HEK293T (cell line): ENCODE measurements around the gene HSPH1.

Experiments
- CTCF ChIA-PET: fragments of 350-600 bp; formaldehyde crosslinking; extraction: SDS; loops from one replicate; lab custom pipeline; 2021; ENCODE audit warnings: antibody characterized with exemption, inconsistent platforms; lab: Yijun Ruan, JAX
- POLR2A ChIA-PET: fragments of 350-600 bp; formaldehyde crosslinking; extraction: SDS; loops from one replicate; lab custom pipeline; 2020; ENCODE audit warnings: antibody characterized with exemption, inconsistent platforms; lab: Yijun Ruan, JAX
- DNase-seq: peaks from one replicate; pipeline ENCODE4 v3.0.0; 2012; ENCODE audit warnings: mixed read lengths; ENCODE audit errors: extremely low spot score
- ARNT ChIP-seq: fragments of 450-650 bp; IDR thresholded peaks from 2 replicates; pipeline ENCODE4 v1.6.1; 2017; ENCODE audit warnings: mild to moderate bottlenecking
- BHLHE40 ChIP-seq: fragments of 450-650 bp; IDR thresholded peaks from 2 replicates; pipeline ENCODE4 v1.6.1; 2016; ENCODE audit warnings: mild to moderate bottlenecking, moderate library complexity, borderline replicate concordance
- CTBP1 ChIP-seq: fragments of 450-650 bp; IDR thresholded peaks from 2 replicates; pipeline ENCODE4 v1.6.1; 2016; ENCODE audit warnings: borderline replicate concordance
- ELF4 ChIP-seq: fragments of 450-650 bp; IDR thresholded peaks from 2 replicates; pipeline ENCODE4 v1.6.1; 2017; ENCODE audit warnings: antibody characterized with exemption
- FOXA1 ChIP-seq: fragments of 450-650 bp; IDR thresholded peaks from 2 replicates; pipeline ENCODE4 v1.6.1; 2016; ENCODE audit warnings: mild to moderate bottlenecking
- FOXK2 ChIP-seq: fragments of 450-650 bp; IDR thresholded peaks from 2 replicates; pipeline ENCODE4 v1.6.1; 2016; ENCODE audit warnings: mild to moderate bottlenecking
- FOXM1 ChIP-seq: fragments of 450-650 bp; IDR thresholded peaks from 2 replicates; pipeline ENCODE4 v1.6.1; 2017; ENCODE audit warnings: mild to moderate bottlenecking, borderline replicate concordance
- HDGF ChIP-seq: fragments of 450-650 bp; IDR thresholded peaks from 2 replicates; pipeline ENCODE4 v1.6.1; 2017; ENCODE audit warnings: antibody characterized with exemption, borderline replicate concordance
- L3MBTL2 ChIP-seq: fragments of 450-650 bp; conservative IDR thresholded peaks from 2 replicates; pipeline ENCODE4 v1.6.1; 2016; ENCODE audit warnings: mild to moderate bottlenecking
- LEF1 ChIP-seq: fragments of 450-650 bp; IDR thresholded peaks from 2 replicates; pipeline ENCODE4 v1.6.1; 2017; ENCODE audit warnings: mild to moderate bottlenecking, borderline replicate concordance
- NFRKB ChIP-seq: fragments of 450-650 bp; IDR thresholded peaks from 2 replicates; pipeline ENCODE4 v1.6.1; 2016; ENCODE audit warnings: mild to moderate bottlenecking, moderate library complexity
- SP1 ChIP-seq: fragments of 450-650 bp; IDR thresholded peaks from 2 replicates; pipeline ENCODE4 v1.6.1; 2017
- SUZ12 ChIP-seq: fragments of 450-650 bp; IDR thresholded peaks from 2 replicates; pipeline ENCODE4 v1.6.1; 2016; ENCODE audit warnings: mild to moderate bottlenecking
- TARDBP ChIP-seq: fragments of 450-650 bp; IDR thresholded peaks from 2 replicates; pipeline ENCODE4 v1.6.1; 2016
- ZNF384 ChIP-seq: fragments of 450-650 bp; IDR thresholded peaks from 2 replicates; pipeline ENCODE4 v1.6.1; 2016
- TF ChIP-seq, protein P1 (sequence below): fragments of 450-650 bp; IDR thresholded peaks from 2 replicates; pipeline ENCODE4 v1.6.1; 2016

Gene HSPH1

DNA sequence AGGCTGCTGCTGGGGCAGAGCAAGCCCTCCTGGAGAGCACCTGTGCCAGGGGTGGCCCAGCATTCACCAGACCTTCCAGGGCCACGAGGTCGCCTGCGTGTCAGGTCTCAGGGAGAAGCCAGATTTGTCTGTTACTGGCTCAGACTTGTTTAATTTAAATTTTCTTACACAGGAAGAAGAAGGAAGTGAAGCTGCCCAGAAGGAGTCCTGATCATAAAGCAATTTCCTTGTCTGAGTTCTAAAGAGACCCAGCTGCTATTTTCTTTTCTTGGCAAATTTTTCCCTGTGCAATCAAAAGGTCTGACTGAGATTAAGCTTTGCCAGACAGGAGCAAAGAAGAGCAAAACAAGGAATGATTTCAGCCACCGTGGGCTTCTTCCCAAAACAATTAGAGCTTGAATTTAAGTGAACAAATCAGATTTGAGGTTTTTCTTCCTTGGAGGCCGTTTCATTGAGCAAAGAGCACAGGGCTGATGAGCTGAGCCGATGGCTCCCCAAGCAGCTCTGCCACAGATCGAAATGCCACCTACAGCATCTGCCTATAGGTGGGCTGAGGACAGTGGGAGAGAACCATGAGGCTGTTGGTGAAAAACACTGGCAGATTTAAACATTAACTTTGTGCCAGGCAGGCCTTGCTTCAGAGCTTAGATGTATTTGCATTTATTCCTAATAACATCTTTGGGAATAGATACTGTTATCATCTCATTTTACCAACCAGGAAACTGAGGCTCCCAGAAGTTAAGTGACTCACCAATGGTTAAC, 40.1 kb downstream of the HSPH1 start:
- CTCF ChIA-PET: no interaction called here
- POLR2A ChIA-PET: no interaction called here
- TF ChIP-seq, protein P1, sequence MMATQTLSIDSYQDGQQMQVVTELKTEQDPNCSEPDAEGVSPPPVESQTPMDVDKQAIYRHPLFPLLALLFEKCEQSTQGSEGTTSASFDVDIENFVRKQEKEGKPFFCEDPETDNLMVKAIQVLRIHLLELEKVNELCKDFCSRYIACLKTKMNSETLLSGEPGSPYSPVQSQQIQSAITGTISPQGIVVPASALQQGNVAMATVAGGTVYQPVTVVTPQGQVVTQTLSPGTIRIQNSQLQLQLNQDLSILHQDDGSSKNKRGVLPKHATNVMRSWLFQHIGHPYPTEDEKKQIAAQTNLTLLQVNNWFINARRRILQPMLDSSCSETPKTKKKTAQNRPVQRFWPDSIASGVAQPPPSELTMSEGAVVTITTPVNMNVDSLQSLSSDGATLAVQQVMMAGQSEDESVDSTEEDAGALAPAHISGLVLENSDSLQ: no peak
- no peak for TF ChIP-seq ZNF384
- no peak for TF ChIP-seq SUZ12
- TF ChIP-seq FOXK2: no peak
- no peak for TF ChIP-seq FOXA1
- TF ChIP-seq BHLHE40: no peak
- no peak for TF ChIP-seq L3MBTL2
- TF ChIP-seq HDGF: no peak
- TF ChIP-seq FOXM1: no peak
- TF ChIP-seq SP1: no peak
- TF ChIP-seq ELF4: no peak
- TF ChIP-seq CTBP1: no peak
- TF ChIP-seq TARDBP: no peak
- no peak for TF ChIP-seq NFRKB
- TF ChIP-seq LEF1: no peak
- no peak for TF ChIP-seq ARNT
- no peak for DNase-seq

DNA sequence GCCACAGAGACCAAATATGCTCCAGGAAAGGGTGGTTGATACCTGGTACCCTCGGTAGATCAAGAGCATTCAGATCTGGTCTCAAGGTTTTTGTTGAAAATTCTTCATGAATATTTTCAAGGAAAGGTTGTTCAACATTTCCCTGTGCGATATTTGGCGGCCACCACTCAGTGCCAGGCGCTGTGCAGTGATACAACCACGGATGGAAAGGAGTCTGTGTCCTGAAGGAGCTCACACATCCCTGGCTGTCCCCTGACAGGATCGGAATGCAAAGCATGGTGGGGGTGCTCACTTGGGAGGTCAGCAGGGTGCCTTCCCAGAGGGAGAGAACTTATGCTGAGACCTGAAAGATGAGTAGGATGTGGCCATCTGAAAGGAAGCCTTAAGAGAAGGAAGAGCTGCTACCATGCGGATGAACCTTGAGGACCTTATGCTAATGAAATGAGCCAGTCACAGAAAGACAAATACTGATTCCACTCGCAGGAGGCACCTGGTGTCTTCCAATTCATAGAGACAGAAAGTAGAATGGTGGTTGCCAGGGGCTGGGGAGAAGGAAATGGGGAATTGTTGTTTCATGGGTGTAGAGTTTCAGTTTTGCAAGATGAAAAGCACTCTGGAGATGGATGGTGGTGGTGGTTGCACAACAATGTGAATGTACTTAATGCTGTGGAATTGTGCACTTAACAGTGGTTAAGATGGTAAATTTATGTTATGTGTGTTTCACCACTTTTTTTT, 41.6 kb downstream of the HSPH1 start:
- ChIA-PET POLR2A (no interaction called here), CTCF (no interaction called here)
- no peak for DNase-seq
- no peak for TF ChIP-seq SP1
- TF ChIP-seq FOXK2: no peak
- no peak for TF ChIP-seq ZNF384
- TF ChIP-seq BHLHE40: no peak
- no peak for TF ChIP-seq FOXM1
- TF ChIP-seq ARNT: no peak
- TF ChIP-seq, protein P1: no peak
- TF ChIP-seq TARDBP: no peak
- no peak for TF ChIP-seq CTBP1
- no peak for TF ChIP-seq ELF4
- no peak for TF ChIP-seq LEF1
- TF ChIP-seq SUZ12: no peak
- TF ChIP-seq HDGF: no peak

DNA sequence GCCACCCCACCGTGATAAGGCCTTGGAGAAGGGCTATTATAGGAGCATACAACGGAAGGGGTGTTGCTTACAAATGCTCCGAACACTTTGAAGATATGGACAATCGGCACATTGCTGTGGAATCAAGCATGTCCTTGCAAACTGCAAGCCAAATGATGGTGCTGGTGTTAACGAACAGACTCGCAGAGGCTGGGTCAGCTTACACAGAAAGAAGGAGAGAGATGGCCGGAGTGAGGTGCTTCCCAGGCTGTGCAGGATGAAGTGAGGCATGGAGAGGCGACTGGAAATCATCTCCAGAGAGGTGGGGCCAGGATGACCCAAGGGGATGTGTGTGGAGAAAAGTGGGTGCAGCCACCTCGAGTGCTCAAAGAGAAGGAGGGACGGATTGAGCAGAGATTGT, 42.2 kb downstream of the HSPH1 start:
- no peak for DNase-seq
- CTCF ChIA-PET: no interaction called here
- POLR2A ChIA-PET: no interaction called here
- TF ChIP-seq HDGF (no peak), FOXA1 (no peak), L3MBTL2 (no peak), LEF1 (no peak)

DNA sequence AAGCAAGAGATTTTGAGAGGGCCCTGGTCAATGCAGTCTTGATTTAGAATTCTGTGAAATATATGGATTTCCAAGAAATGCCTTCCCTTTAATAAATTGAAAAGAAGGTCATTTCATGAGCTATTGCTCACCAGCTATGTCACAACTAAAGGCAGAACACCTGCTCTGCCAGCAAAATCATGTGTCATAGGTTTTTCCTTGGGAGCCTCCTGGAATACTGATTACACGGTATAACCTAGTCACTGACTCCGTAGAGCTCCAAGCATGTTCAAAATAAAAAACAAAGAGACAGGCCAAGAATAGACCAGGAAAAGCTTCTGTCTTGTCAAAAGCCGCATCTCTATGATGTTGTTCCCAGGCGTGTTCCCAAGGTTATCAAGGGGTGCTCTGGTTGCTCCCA, 45.5 kb downstream of the HSPH1 start:
- DNase-seq: no peak
- no peak for TF ChIP-seq FOXM1
- ChIA-PET POLR2A (no interaction called here), CTCF (no interaction called here)

DNA sequence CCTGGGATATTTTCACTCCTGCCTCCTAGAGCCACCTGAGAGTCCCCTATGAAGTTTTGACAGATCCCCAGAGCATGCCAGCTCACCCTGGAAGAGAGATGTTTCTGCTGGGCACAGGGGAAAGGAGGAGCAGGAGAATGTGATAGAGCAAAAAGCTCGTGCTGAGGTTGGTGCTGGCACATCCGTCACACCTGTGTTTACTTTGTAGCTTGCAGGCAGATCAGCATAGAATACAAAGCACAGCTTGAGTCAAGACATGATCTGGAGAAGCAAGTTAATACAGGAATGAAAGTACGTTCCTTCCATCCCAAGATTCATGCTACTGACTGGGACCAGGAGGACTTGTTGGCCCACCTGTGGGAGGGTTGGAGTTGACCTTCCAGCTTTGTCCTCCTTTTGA, 46.1 kb downstream of the HSPH1 start:
- ChIA-PET CTCF (no interaction called here), POLR2A (no interaction called here)
- TF ChIP-seq ARNT (no peak), ELF4 (no peak), HDGF (no peak), SP1 (no peak), FOXK2 (no peak), BHLHE40 (no peak)
- DNase-seq: no peak

DNA sequence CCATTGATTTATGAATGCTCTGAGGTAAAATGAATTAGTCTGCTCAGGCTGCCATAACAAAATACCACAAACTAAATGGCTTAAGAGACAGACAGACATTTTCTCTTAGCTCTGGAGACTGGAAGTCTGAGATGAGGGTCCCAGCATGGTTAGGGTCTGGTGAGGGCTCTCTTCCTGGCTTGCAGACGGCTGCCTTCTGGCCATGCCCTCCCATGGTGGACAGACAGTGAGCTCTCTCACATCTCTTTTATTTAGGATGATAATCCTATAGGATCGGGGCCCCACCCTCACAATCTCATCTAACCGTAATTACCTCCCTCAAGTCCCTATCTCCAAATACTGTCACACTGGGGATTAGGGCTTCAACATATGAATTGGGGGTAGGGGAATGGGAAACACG, 47.1 kb downstream of the HSPH1 start:
- ChIA-PET POLR2A (no interaction called here), CTCF (no interaction called here)
- TF ChIP-seq L3MBTL2: no peak
- TF ChIP-seq, protein P1: no peak
- no peak for TF ChIP-seq FOXM1
- TF ChIP-seq LEF1: no peak
- TF ChIP-seq CTBP1: no peak
- TF ChIP-seq FOXK2: no peak
- no peak for DNase-seq
